HUES48 (cell line): ENCODE results near the gene DNAAF1.
A peak's percentile ranks its signal among the peaks of the same experiment; 100 is the strongest.

Experiments used
- H3K27ac ChIP-seq: one replicate; pipeline ENCODE4 v1.7.0; 2013; ENCODE audit warnings: low read depth, low read length, inconsistent platforms
- H3K27me3 ChIP-seq: 2 replicates; pipeline ENCODE4 v1.6.1; 2013; ENCODE audit warnings: mild to moderate bottlenecking, low read length; ENCODE audit not compliant: control insufficient read depth, insufficient read depth
- H3K36me3 ChIP-seq: 2 replicates; pipeline ENCODE4 v1.6.1; 2013; ENCODE audit warnings: low read length; ENCODE audit not compliant: control insufficient read depth, insufficient read depth
- H3K4me1 ChIP-seq: 2 replicates; pipeline ENCODE4 v1.6.1; 2013; ENCODE audit warnings: mild to moderate bottlenecking, low read length; ENCODE audit not compliant: control insufficient read depth, insufficient read depth
- H3K4me3 ChIP-seq: 2 replicates; pipeline ENCODE4 v1.5.1; 2013; ENCODE audit warnings: mild to moderate bottlenecking, low read depth, low read length
- H3K9ac ChIP-seq: 2 replicates; pipeline ENCODE4 v1.6.1; 2013; ENCODE audit warnings: mild to moderate bottlenecking, low read depth, low read length, moderate library complexity
- H3K9me3 ChIP-seq: 2 replicates; pipeline ENCODE4 v1.6.1; 2013; ENCODE audit warnings: low read length; ENCODE audit not compliant: control insufficient read depth, insufficient read depth

Gene DNAAF1

GRCh38 chr16:84143081-84143480, 2.0 kb upstream of the DNAAF1 start:
- H3K4me3 ChIP-seq: no peak overlapping the region; the same call in 1 of the 2 replicates
- peaks cover 3% of the 10 kb centered on the region for H3K27me3 ChIP-seq
- H3K9me3 ChIP-seq: no peaks in the 10 kb centered on the region
- H3K9ac ChIP-seq: no peak overlapping the region
- no peak overlapping the region for H3K27ac ChIP-seq
- no peaks in the 10 kb centered on the region for H3K36me3 ChIP-seq
- H3K4me1 ChIP-seq: peaks cover 21% of the 10 kb centered on the region

GRCh38 chr16:84143784-84144199, 1.3 kb upstream of the DNAAF1 start:
- peaks cover 3% of the 10 kb centered on the region for H3K27me3 ChIP-seq
- no peaks in the 10 kb centered on the region for H3K36me3 ChIP-seq
- peak overlapping the region; percentile 98 for H3K4me3 ChIP-seq
- no peak overlapping the region for H3K9ac ChIP-seq
- H3K4me1 ChIP-seq: peaks cover 17% of the 10 kb centered on the region
- H3K9me3 ChIP-seq: no peaks in the 10 kb centered on the region
- no peak overlapping the region for H3K27ac ChIP-seq

- Histone ChIP-seq H3K36me3 (no peaks in the 10 kb centered on the region), H3K27ac (peak overlapping the region; percentile 82), H3K27me3 (peaks cover 3% of the 10 kb centered on the region), H3K9me3 (no peaks in the 10 kb centered on the region), H3K4me3 (peak overlapping the region; percentile 98), H3K9ac (no peak overlapping the region), H3K4me1 (peaks cover 12% of the 10 kb centered on the region; the same call in 1 of the 2 replicates)
Observed at GRCh38 chr16:84144209-84144858, 774 bp upstream of the DNAAF1 start.

GRCh38 chr16:84150926-84151325, 5.8 kb downstream of the DNAAF1 start:
- no peak overlapping the region for H3K9ac ChIP-seq
- H3K36me3 ChIP-seq: no peaks in the 10 kb centered on the region
- no peak overlapping the region for H3K4me3 ChIP-seq
- no peak overlapping the region for H3K27ac ChIP-seq
- H3K27me3 ChIP-seq: peaks cover 3% of the 10 kb centered on the region
- H3K4me1 ChIP-seq: no peaks in the 10 kb centered on the region
- no peaks in the 10 kb centered on the region for H3K9me3 ChIP-seq

GRCh38 chr16:84153660-84154214, 8.6 kb downstream of the DNAAF1 start:
- no peaks in the 10 kb centered on the region for H3K9me3 ChIP-seq
- no peak overlapping the region for H3K27ac ChIP-seq
- H3K4me3 ChIP-seq: no peak overlapping the region
- no peaks in the 10 kb centered on the region for H3K27me3 ChIP-seq
- no peaks in the 10 kb centered on the region for H3K36me3 ChIP-seq
- H3K4me1 ChIP-seq: no peaks in the 10 kb centered on the region
- no peak overlapping the region for H3K9ac ChIP-seq

DNA sequence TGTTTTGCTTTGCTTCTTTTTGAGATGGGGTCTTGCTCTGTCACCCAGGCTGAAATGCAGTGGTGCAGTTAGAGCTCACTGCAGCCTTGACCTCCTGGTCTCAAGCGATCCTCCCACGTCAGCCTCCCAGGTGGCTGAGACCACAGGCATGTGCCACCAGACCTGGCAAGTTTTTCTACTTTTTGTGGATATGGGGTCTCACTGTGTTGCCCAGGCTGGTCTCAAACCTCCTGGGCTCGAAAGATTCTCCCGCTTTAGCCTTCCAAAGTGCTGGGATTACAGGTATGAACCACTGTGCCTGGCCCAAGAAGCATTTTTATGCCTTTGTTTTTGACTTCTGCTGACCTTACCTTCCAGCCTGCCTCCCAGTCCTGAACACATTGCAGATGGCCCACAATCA, 10.1 kb downstream of the DNAAF1 start:
- Histone ChIP-seq H3K4me1 (no peaks in the 10 kb centered on the region), H3K36me3 (no peaks in the 10 kb centered on the region), H3K4me3 (no peak overlapping the region), H3K27ac (no peak overlapping the region), H3K27me3 (no peaks in the 10 kb centered on the region; the same call in 1 of the 2 replicates), H3K9ac (no peak overlapping the region), H3K9me3 (no peaks in the 10 kb centered on the region)

DNA sequence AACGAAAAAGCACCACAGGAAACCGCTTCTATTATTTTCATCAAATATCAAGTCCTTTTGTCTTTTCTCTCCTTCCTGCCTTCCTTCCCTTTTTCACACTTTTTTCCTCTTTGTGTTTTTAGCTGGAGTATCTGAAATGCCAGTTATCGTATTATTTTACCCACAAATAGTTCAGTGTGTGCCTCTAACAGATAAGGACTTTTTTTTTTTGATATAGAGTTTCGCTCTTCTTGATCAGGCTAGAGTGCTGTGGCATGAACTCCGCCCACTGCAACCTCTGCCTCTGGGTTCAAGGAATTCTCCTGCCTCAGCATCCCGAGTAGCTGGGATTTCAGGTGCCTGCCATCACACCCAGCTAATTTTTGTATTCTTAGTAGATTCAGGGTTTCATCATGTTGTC, 10.7 kb downstream of the DNAAF1 start:
- no peak overlapping the region for H3K9ac ChIP-seq

DNA sequence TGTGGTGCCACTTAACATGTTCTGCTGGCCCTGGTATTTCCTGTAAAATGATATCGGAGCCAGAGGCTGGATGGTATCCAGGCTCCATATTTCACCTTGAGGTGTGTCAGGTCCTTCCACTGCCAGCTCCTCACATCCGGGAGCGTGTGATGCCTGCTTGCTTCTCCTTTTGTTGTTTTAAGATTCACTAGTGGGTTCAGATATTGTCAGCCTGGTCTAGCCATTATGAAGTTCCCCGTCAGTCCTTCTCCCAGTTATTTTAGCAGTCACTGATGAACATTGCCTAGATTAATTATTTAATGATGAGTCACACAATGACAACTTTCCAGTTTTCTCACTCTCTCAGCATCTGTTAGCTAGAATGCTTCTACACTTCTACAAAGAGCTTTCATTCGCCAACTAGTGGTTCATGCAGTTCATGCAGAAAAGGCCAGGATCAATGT, 11.3 kb downstream of the DNAAF1 start:
- H3K4me3 ChIP-seq: no peak overlapping the region
- H3K4me1 ChIP-seq: no peaks in the 10 kb centered on the region
- no peak overlapping the region for H3K9ac ChIP-seq
- no peaks in the 10 kb centered on the region for H3K9me3 ChIP-seq
- H3K27me3 ChIP-seq: no peaks in the 10 kb centered on the region; the same call in 1 of the 2 replicates
- no peaks in the 10 kb centered on the region for H3K36me3 ChIP-seq
- H3K27ac ChIP-seq: no peak overlapping the region

More for the DNA sequence above, 10.7 kb downstream of the DNAAF1 start:
- Histone ChIP-seq H3K4me3 (no peak overlapping the region), H3K27ac (no peak overlapping the region), H3K36me3 (no peaks in the 10 kb centered on the region), H3K9me3 (no peaks in the 10 kb centered on the region), H3K27me3 (no peaks in the 10 kb centered on the region; the same call in 1 of the 2 replicates), H3K4me1 (no peaks in the 10 kb centered on the region)

DNA sequence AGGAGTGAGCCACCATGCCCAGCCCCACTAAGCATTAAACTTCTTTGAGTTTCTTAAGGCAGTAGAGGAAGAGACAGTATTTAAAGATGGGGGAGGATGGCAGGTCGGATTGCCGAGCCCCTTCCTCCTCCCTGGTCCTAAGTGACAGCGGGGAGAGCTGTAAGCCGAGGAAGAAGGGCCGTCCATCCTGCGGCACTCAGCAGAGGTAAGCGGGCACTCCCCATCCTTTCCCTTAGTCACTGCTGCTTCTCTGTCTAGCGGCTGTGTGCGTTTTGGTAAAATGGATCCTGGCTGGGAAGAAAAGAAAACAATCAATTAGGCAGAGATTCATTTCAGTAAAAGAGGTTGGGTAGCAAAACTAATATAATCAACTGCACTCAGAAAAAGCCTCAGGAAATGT, 13.9 kb downstream of the DNAAF1 start:
- no peak overlapping the region for H3K27ac ChIP-seq
- H3K27me3 ChIP-seq: no peaks in the 10 kb centered on the region; the same call in 1 of the 2 replicates
- no peaks in the 10 kb centered on the region for H3K36me3 ChIP-seq
- H3K9me3 ChIP-seq: no peaks in the 10 kb centered on the region
- no peak overlapping the region for H3K4me3 ChIP-seq
- no peaks in the 10 kb centered on the region for H3K4me1 ChIP-seq
- no peak overlapping the region for H3K9ac ChIP-seq

DNA sequence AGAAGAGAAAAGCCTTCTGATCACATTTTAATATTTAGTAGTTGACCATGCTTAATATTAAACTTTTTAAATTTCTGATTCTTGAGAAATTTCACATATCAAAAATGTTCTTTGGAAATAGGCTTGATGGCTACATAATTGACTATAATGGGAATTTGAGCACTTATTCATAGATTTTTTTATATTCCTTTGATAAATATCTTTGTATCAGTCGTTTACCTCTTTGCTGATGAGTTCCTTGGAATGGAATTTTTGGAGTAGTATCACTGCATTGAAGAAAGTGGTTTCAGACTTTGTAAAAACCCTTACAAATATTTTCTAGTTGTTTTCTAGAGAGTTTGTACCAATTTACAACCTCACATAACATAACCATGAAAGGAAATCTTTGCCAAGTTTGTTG, 14.7 kb downstream of the DNAAF1 start:
- Histone ChIP-seq H3K4me3 (no peak overlapping the region), H3K36me3 (no peaks in the 10 kb centered on the region), H3K9ac (no peak overlapping the region), H3K9me3 (no peaks in the 10 kb centered on the region), H3K27ac (no peak overlapping the region), H3K4me1 (no peaks in the 10 kb centered on the region), H3K27me3 (peaks cover 4% of the 10 kb centered on the region; the same call in 1 of the 2 replicates)

DNA sequence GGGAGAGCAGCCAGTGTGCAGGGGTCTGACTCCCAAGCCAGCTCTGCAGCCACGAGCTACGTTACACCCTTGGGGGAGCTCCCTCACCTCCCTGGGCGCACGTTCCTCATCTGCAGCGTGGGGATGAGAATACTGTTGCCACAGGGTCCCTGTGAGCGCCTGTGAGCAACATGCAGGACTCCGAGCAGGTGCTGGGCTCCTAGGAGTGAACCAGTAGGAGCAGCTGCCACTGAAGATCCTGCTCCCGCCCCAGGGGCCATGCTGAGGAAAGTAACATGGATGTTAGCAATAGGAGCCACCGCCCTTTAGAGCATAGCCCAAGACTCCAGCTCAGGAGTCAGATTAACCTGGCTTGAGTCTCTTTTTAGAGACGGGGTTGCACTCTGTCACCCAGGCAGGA, 15.9 kb downstream of the DNAAF1 start:
- Histone ChIP-seq H3K4me1 (no peaks in the 10 kb centered on the region), H3K36me3 (no peaks in the 10 kb centered on the region), H3K9ac (no peak overlapping the region), H3K9me3 (no peaks in the 10 kb centered on the region), H3K4me3 (no peak overlapping the region), H3K27me3 (peaks cover 4% of the 10 kb centered on the region; the same call in 1 of the 2 replicates), H3K27ac (no peak overlapping the region)
